MCF 10A (cell line): Measurements from ENCODE around the gene CBX4. TPM values are rescaled to one million over a fixed set of nuclear protein-coding genes. Genes with fewer than 3 reads are reported as not detected.

ENCODE experiments used
- BruUV-seq: library from RNA; stranded (reverse); fragments of 400-500 nt; replicated peaks from 2 replicates; lab custom pipeline; 2021; lab: Mats Ljungman, UMichigan
- CTCF ChIA-PET: fragments of 300-600 bp; sonication (Branson Sonifier 250); formaldehyde crosslinking; extraction: SDS; loops from one replicate; lab custom pipeline; 2021; ENCODE audit warnings: antibody characterized with exemption, inconsistent platforms; lab: Yijun Ruan, JAX
- POLR2A ChIA-PET: fragments of 300-600, 350-650 bp; sonication (Branson Sonifier 250); formaldehyde crosslinking; extraction: SDS; loops from one replicate; lab custom pipeline; 2020; ENCODE audit warnings: antibody characterized with exemption, inconsistent platforms; lab: Yijun Ruan, JAX
- DNase-seq: peaks from one replicate; pipeline ENCODE4 v3.0.0-alpha.2; 2018; ENCODE audit not compliant: unreplicated experiment
- H3K27ac Mint-ChIP-seq: one replicate; pipeline ENCODE4 v1.8.0; 2022; ENCODE audit warnings: mild to moderate bottlenecking, low read depth, mixed read lengths; ENCODE audit not compliant: unreplicated experiment
- H3K27me3 Mint-ChIP-seq: one replicate; pipeline ENCODE4 v1.8.0; 2022; ENCODE audit warnings: mixed read lengths; ENCODE audit not compliant: insufficient read depth, unreplicated experiment
- H3K36me3 Mint-ChIP-seq: one replicate; pipeline ENCODE4 v1.8.0; 2022; ENCODE audit warnings: mild to moderate bottlenecking, moderate library complexity, mixed read lengths; ENCODE audit not compliant: insufficient read depth, unreplicated experiment
- H3K4me1 Mint-ChIP-seq: one replicate; pipeline ENCODE4 v1.8.0; 2022; ENCODE audit warnings: mixed read lengths; ENCODE audit not compliant: insufficient read depth, unreplicated experiment
- H3K4me3 Mint-ChIP-seq: one replicate; pipeline ENCODE4 v1.8.0; 2022; ENCODE audit warnings: mild to moderate bottlenecking, moderate library complexity, mixed read lengths; ENCODE audit not compliant: unreplicated experiment
- H3K9me3 Mint-ChIP-seq: one replicate; pipeline ENCODE4 v1.8.0; 2022; ENCODE audit warnings: mixed read lengths; ENCODE audit not compliant: unreplicated experiment
- intact Hi-C: fragments of 100-400 bp; cut with micrococcal nuclease; formaldehyde crosslinking; loops from 2 replicates; pipeline ENCODE4 v1.14.1; 2022
- total RNA-seq: library from RNA; stranded (reverse); gene quantifications from 2 replicates; pipeline ENCODE4 v1.2.3, GENCODE V29; 2022
- TF ChIP-seq, protein P1 (sequence below): fragments of 200-600 bp; IDR thresholded peaks from one replicate; pipeline ENCODE4 v1.8.0; 2022; ENCODE audit warnings: antibody characterized with exemption, mild to moderate bottlenecking; ENCODE audit not compliant: unreplicated experiment

Gene CBX4
- total RNA-seq, 1 experiment from 2014 or later = 89.7 TPM

DNA sequence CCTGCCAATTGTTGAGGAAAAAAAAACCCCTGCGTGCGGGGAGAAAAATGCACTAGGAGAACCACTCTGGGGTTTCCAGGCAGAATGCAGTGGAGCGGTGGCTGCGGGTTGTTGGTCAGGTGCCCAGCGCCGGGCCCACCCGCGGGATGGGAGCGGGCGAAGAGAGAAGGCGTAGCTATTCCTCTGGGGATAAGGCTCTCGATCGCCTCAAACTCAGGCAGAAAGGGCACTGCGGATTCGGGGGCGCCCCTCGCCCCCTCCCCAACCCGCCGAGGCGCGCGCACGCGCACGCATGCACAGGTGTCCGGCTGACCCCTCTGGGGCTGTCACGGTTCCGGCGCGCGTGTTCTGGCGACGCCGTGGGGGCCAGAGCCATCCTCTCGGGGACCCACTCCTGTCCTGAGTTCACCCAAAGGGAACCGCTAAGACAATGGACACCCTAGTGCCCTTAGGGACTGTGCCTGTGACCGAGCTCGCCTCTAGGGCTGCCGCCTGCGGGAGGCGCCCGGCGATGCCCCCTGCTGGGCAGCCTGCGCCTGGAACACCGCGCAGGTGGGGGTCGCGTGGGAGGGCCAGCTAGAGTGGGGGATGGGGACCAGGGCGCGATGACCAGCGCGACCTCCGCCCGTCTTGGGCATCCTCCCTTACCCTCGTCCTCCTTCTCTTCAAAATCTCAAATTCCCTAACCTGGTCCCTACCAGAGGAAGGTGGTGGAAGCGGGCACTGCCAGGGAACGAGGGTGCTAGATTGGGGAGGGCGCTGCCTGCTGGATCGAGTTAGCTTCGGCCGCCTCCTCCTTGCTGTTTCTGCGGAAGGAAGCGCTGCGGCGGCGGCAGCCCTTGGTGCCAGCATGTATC lies 28.0 kb downstream of the CBX4 start:
- peaks cover 12% of the 10 kb centered on the region for H3K4me1 Mint-ChIP-seq
- CTCF ChIA-PET = interaction anchor here (0.6 to 5.8 kb wide), 12 partner anchors 9 to 189 kb away, joined by 3 to 63 read pairs (median 4); no protein-coding TSS in a partner anchor
- intact Hi-C loops = loop anchor here (2.0 kb wide), 1 partner anchor 26 kb away; no protein-coding TSS in a partner anchor
- POLR2A ChIA-PET = interaction anchor here (0.6 to 4.8 kb wide), 6 partner anchors 14 to 224 kb away, joined by 3 to 36 read pairs (median 4); partner anchors contain the start of genes CBX4 and CBX8
- BruUV-seq = no TSS peak
- no peaks in the 10 kb centered on the region for H3K9me3 Mint-ChIP-seq
- DNase-seq = peak; percentile 61
- H3K27ac Mint-ChIP-seq = no peak overlapping the region
- TF ChIP-seq, protein P1, sequence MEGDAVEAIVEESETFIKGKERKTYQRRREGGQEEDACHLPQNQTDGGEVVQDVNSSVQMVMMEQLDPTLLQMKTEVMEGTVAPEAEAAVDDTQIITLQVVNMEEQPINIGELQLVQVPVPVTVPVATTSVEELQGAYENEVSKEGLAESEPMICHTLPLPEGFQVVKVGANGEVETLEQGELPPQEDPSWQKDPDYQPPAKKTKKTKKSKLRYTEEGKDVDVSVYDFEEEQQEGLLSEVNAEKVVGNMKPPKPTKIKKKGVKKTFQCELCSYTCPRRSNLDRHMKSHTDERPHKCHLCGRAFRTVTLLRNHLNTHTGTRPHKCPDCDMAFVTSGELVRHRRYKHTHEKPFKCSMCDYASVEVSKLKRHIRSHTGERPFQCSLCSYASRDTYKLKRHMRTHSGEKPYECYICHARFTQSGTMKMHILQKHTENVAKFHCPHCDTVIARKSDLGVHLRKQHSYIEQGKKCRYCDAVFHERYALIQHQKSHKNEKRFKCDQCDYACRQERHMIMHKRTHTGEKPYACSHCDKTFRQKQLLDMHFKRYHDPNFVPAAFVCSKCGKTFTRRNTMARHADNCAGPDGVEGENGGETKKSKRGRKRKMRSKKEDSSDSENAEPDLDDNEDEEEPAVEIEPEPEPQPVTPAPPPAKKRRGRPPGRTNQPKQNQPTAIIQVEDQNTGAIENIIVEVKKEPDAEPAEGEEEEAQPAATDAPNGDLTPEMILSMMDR = peak; percentile 83
- peak overlapping the region; percentile 52 for H3K4me3 Mint-ChIP-seq
- peaks cover 37% of the 10 kb centered on the region for H3K27me3 Mint-ChIP-seq
- peaks cover 6% of the 10 kb centered on the region for H3K36me3 Mint-ChIP-seq

DNA sequence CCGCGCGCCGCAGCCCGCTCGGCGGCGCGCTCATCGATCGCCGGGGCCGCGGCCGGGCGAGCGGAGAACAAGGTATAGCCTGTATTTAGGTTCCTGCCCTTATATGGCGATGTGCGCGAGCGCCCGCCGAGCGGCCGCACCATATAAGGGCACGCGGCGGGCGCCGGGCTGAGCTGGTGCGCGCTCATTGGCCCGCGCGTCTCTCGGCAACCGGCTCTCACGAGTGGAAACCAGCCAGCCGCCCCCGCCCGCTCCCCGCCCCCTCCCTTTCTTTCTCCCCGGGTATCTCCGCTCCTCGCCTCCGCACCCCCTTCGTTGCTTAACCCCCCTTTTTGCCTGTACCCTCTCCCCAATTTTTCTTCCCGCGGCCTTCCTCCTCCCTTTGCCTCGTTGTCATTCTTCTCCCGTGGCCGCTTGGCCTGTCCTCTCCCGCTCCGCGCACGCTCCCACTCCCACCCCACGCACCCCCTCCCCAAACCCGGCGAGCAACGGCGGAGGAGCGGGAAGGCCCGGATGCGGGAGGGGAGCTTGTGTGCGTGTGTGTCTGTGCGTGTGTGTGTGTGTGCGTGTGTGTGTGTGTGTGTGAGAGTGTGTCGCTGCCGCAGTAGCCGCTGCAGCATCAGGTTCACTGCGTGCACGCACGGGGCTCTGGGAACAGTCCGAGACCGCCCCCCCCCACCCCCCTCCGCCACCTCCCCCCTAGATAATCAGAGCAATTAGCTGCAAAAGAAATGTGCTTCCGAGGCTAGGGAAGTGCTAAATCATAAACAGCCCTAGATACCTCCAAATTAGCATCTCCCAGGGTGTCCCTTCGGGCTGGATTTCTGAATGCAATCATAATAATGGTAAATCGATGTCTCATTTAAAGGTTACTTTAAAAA lies 28.9 kb downstream of the CBX4 start:
- H3K27ac Mint-ChIP-seq = no peak overlapping the region

DNA sequence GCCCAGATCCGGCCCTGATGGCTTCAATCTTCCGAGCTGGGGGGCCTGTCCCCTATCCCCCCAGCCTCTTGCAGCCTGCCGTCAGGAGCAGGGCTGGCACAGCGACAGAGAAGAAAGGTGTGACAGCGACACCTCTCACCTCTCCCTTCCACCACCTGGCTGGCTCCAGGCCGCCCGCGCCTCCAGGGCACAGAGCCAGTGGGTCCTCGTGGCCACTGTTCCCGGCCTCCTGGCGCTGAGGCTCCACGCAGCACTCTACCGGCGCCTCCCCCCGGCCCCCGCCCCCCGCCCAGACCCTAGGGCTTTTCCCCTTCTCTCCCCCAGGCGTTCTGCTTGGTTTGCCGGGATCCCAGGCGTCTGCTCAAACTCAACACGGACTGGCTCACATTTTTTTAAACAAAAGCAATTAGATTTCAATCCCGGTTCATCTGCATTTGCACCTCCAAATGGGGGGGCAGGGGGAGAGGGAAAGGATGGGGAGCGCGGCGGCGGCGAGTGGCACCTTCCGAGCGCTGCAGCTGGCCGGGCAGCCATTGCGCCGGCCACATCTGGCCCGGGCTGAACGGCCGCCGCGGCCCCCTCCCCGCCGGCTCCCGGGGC lies 29.6 kb downstream of the CBX4 start:
- CTCF ChIA-PET = interaction anchor here (1.1 to 5.8 kb wide), 5 partner anchors 26 to 208 kb away, joined by 3 to 63 read pairs (median 19); no protein-coding TSS in a partner anchor
- TF ChIP-seq, protein P1 = no peak
- no peak overlapping the region for H3K27ac Mint-ChIP-seq

More for the DNA sequence above, 28.9 kb downstream of the CBX4 start:
- Mint-ChIP-seq H3K4me1 (peaks cover 12% of the 10 kb centered on the region), H3K27me3 (peaks cover 46% of the 10 kb centered on the region), H3K4me3 (peak overlapping the region; percentile 33), H3K9me3 (no peaks in the 10 kb centered on the region), H3K36me3 (peaks cover 6% of the 10 kb centered on the region)
- DNase-seq = peak; percentile 84
- CTCF ChIA-PET = interaction anchor here (0.5 to 5.8 kb wide), 11 partner anchors 9 to 183 kb away, joined by 3 to 63 read pairs (median 4); no protein-coding TSS in a partner anchor
- POLR2A ChIA-PET = interaction anchor here (0.5 to 4.8 kb wide), 8 partner anchors 9 to 367 kb away, joined by 3 to 36 read pairs (median 4); partner anchors contain the start of genes CBX4 and CBX8
- TF ChIP-seq, protein P1 = no peak
- intact Hi-C loops = loop anchor here (2.0 kb wide), 1 partner anchor 26 kb away; no protein-coding TSS in a partner anchor
- no TSS peak for BruUV-seq

More for the DNA sequence above, 29.6 kb downstream of the CBX4 start:
- DNase-seq = no peak
- Mint-ChIP-seq H3K4me3 (no peak overlapping the region), H3K9me3 (no peaks in the 10 kb centered on the region), H3K4me1 (peaks cover 12% of the 10 kb centered on the region), H3K27me3 (peaks cover 53% of the 10 kb centered on the region), H3K36me3 (peaks cover 6% of the 10 kb centered on the region)
- intact Hi-C loops = loop anchor here (2.0 to 5.0 kb wide), 2 partner anchors 27 to 62 kb away; no protein-coding TSS in a partner anchor
- POLR2A ChIA-PET = interaction anchor here (0.6 to 4.8 kb wide), 6 partner anchors 8 to 181 kb away, joined by 4 to 36 read pairs (median 6); no protein-coding TSS in a partner anchor
- BruUV-seq = no TSS peak
